Urothelium cell line (cell line): ENCODE data around the gene TMEM209.
A peak's percentile ranks its signal among the peaks of the same experiment; 100 is the strongest.

Experiments used
- DNase-seq: peaks from one replicate; pipeline ENCODE4 v3.0.0; 2011; ENCODE audit warnings: low spot score, mixed read lengths
- FAIRE-seq: peaks from 2 replicates; lab custom pipeline; 2011; peaks lifted over from hg19 to GRCh38; lab: Jason Lieb, UNC

TMEM209 gene

DNA sequence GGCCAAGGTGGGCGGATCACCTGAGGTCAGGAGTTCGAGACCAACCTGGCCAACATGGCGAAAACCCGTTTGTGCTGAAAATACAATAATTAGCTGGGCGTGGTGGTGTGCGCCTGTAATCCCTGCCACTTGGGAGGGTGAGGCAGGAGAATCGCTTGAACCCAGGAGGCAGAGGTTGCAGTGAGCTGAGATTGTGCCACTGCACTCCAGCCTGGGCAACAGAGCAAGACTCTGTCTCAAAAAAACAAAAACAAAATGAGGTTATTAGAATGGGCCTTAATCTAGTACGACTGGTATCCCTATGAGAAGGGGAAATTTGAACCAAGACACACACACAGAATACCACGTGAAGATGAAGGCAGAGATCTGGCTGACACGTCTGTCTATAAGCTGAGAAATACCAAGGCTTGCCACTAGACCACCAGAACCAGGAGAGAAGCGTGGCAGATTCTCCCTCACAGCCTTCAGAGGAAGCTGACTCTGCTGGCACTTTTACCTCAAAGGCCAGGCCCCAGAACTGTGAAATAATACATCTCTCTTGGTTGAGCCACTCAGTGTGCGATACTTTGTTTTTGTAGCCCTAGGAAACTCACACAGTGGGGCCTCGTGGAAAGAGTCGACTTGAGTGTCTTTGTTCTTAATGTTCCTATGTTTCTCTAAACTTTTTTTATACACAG lies 59.6 kb downstream of the TMEM209 start:
- no peak for DNase-seq

DNA sequence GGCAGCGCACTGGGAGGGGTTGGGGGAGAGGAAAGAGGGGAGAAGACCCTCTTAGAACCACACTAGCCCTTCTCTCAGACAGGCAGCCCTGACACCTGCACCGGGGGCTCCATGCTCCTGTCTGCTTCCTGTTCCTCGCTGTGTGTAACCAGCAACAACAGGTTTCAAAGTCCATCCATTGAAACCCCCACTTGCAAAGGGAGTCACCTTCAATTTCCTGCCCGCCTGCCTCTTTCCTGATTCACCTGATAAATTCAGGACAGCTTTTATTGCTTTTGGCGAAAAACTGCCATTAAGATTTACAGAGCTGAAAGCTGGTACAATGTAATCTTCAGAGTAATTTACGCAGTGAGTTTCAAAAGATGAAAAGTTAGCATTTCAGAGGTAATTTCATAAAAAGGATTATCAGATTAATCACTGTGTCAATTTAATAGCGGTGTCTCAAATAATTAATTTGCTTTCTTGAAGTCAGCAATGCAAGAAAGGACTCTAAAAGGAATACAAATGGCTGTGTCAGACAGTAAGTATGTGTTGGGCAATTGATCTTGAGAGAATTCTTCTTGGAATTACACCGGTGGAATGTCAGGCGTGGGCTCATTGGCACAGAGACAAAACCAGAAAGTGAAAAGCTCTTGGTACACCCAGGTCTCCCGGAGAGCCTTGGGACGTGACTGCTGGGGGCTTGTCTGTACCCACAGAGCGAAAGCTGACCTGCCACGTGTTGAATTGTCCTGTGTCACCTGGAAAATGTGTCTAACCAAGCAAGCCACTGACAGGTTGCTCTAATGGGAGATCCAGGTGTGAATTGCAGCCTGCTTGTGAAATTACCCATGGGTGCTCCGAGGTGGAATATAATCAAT lies 60.7 kb downstream of the TMEM209 start:
- no peak for FAIRE-seq
- peak; percentile 46 for DNase-seq

More for the DNA sequence above, 59.6 kb downstream of the TMEM209 start:
- FAIRE-seq: no peak

DNA sequence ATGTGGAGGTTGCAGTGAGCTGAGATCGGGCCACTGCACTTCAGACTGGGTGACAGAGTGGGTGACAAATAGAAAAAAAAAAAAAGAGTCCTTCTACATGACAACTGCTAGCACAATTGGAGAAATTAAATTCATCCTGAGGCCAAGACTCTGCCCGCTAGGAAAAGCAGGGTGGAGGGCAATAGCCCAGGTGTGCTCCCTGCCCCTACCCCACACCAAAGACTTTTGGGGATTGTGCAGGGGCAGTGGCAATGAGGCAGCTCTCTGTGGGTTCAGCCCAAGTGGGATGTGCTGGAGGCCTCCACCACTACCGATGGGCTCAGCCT lies 61.3 kb downstream of the TMEM209 start:
- FAIRE-seq (no peak), DNase-seq (no peak)

DNA sequence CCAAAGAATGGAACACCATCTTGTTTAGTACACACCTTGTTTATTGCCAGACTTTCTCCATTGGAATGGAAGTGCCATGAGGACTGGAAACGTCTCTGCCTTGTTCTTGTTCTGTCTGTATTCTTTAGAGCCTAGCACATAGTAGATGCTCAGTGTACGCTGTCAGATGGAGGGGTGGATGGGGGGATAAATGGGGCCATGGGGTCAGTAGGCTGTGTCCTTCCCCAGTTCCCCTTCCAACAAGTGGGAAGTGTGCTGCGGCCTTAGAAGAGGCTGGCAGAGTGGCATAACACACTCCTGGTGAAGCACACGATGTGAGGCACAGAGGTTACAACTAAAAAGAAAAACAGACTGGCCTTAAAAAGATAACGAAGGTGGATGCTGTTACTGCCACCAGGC lies 61.9 kb downstream of the TMEM209 start:
- FAIRE-seq: no peak
- DNase-seq: no peak

DNA sequence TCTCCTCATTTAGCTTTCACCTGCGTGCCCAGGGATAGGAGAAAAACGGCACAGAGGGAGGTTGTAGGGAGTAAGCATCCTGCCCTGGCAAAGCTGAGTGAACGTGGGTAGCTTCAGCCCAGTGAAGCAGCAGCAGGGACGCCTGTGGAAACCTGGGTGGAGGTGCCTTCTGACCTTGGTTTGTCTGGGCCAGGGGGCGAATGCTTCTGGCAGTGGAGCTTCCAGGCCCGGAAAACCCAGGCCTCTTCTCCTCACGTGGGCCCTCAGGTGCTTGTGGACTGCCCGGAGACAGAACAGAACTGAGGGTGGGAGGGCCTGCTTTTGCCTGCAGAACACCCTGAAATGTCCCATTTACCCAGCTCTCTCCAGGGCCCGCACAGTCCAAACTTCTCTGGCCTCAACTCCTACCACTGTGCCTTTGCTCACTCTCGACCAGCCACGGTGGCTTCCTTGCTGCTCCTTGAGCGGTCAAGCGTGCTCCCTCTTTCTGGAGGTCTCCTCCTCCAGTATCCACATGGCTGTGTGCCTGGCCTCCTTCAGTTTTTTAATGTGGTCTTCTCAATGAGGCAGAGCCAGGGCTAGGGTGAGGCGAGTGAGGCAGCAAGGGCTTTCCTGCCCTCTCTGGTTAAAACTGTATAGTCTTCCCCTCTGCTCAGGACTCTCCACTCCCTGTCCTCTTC lies 62.4 kb downstream of the TMEM209 start:
- FAIRE-seq: no peak
- DNase-seq: no peak

DNA sequence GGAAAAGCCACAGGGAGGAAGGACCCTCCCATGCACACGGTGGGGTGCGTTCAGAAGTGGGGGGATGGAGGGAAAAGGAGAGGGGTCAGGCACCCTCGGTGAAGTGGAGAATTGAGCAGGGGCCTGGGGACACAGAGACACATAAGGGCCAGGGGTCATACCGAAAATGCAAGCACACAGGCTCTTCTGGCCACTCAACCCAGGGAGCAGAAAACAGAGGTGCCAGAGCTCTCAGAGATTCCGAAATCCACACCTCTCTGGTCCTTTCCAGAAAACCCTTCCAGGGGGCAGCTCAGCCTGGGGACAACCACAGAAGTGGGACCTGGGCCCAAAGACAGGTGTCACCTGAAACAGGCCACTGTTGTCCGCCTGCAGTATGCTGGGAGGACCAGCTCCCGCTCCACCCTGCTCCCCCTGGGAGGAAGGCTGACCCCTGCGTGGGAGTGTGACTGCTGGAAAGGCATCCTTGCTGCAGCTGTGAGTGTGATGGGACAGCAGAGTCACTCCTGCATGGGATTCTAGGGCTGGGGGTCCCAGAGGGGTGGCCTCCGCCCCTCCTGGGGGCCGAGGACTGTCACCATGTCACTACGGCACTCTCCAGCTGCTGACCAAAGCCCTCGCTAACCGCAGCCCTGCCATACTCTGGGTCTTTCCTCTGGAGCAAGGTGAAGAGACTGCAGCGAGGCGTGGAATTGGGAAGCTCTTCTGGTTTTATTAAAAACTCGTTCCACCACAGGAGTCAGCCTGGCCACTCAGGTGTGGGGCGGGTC lies 63.1 kb downstream of the TMEM209 start:
- DNase-seq: no peak
- no peak for FAIRE-seq

DNA sequence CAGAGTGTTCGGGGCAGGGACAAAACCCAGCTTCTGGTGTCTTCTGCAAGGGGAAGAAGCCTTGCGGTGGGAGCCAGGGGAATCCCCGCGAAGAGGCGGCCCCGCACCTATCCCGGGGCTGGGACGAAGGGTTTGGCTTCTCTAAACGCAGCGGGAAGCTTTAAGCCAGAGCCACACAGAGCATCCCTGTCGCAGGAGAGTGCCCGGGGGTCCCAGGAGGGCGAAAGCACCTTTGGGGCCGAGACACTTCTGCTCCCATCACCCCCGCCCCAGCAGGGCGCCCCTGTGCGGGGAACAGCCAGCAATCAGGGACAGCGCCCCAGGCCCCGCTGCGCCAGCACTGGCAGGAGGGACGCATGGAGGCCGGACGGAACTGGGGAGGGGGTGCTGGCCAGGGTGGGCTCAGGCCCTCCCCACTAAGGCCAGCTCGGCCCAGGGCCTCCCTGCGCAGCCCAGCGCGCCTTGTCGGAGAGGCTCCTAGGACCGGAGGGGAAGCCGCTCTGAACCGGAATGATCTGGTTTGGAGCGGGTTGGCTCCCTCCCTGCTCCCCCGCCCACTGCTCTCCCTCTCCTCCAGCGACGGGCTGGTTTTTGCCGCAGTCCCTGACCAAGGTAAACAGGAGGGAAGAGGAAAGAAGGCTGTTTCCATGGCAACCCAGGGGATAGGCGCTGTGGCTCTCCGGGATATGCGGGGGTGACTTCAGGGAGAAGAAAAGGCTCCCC lies 63.9 kb downstream of the TMEM209 start:
- no peak for FAIRE-seq

DNA sequence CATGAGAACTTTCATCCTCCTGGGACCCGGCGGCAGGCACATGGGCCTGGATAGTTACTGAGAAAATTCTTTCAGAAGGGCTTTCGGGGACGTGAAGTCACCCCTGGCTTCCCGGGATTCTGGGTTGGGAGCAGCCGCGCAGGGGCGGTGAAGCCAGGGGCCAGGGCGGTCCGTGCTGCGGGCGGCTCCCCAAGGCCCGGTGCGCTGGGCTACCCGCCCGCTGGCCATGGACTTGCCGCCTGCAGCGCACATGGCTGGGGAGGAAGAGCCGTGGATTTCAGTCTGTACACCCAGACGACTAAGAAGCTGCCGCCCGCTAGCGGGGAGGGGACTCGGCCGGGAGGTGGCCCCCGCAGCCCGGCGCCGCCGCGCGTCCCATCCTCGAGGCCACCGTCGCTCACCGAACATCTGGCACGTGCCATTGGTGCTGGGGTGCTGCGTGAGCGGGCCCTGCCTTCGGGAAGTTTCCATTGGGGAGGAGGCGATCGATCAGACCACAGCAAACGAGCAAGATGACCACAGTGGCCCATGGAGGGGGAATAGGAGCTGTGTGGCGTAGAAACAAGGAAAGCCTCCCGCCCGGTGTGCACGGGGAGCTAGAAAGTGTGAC lies 64.5 kb downstream of the TMEM209 start:
- no peak for DNase-seq
- FAIRE-seq: no peak

More for the DNA sequence above, 63.9 kb downstream of the TMEM209 start:
- DNase-seq: no peak

DNA sequence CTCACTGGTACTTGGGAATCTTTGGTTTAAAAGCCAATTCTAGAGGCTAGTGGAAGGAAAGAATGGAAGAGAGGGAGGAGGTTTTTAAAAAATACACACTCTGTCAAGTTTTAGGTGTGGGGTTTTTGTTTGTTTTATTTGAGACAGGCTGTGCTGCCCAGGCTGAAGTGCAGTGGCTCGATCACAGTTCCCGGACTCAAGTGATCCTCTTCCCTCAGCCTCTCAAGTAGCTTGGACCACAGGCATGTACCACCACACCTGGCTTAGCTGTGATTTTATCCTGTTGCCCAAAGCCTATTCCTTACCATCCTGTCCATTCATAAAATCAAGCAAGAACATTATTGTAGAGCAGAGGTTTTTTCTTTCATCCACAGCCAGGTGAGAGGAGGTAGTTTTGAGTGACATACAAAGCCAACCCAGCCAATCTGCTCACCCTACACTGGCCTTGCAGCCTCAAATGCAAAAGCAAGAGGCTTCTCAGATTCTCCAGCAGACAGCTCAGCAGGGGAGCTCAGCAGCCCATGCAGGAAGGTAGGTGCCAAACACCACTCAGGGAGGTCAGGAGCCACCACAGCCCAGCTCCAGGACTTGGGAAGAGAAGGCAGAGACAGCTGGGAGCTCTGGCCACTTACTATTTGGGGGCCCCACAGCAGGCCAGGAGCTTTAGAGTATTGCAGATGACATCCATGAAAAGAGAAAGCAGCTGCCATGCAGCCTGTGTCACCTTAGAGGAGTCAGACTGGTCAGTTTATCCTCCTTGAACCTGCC lies 65.8 kb downstream of the TMEM209 start:
- DNase-seq: no peak
- FAIRE-seq: no peak

DNA sequence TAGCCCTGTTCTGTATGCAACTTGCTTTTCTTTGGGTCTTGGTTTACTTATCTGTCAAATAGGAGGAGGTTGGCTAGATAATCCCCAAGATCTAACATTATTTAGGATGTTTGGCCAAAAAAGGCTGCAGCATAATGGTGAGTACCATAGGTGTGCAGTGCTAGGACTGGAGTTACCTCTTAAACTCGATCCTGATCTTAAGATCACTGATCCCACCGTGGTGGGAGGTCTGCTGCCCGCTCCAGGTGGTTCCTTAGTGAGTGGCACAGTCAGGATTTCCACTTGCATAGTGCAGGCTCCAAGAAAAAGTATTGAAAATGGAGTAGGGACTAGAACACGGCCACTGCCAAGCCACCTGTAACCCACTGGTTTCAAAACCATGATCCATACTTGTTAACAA lies 68.0 kb downstream of the TMEM209 start:
- FAIRE-seq (no peak), DNase-seq (no peak)

DNA sequence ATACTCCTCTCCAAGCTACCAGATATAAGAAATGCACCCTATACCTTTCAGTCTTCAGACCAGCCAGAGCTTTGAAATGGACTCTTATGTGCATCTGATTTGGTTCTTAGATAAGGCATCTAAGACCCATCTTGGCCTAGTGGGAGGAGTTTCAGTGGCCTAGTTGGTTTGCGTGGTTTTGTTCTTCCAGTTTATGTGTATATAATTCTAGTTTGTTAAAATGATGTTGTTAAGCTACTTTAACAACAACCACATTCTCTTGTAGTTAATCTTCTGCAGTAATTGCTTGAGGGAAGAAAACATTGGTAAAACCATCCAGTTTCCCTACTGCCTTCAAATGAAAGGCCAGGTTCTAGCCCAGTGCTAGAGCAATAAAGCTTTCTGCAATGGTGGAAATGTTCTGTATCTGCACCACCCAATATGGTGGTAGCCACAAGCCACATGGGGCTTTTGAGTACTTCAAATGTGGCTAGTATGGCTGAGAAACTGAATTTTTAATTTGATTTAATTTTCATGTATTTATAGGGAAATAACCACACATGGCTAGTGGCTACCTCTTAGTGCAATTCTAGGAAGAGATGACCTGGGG lies 68.5 kb downstream of the TMEM209 start:
- DNase-seq (no peak), FAIRE-seq (no peak)

DNA sequence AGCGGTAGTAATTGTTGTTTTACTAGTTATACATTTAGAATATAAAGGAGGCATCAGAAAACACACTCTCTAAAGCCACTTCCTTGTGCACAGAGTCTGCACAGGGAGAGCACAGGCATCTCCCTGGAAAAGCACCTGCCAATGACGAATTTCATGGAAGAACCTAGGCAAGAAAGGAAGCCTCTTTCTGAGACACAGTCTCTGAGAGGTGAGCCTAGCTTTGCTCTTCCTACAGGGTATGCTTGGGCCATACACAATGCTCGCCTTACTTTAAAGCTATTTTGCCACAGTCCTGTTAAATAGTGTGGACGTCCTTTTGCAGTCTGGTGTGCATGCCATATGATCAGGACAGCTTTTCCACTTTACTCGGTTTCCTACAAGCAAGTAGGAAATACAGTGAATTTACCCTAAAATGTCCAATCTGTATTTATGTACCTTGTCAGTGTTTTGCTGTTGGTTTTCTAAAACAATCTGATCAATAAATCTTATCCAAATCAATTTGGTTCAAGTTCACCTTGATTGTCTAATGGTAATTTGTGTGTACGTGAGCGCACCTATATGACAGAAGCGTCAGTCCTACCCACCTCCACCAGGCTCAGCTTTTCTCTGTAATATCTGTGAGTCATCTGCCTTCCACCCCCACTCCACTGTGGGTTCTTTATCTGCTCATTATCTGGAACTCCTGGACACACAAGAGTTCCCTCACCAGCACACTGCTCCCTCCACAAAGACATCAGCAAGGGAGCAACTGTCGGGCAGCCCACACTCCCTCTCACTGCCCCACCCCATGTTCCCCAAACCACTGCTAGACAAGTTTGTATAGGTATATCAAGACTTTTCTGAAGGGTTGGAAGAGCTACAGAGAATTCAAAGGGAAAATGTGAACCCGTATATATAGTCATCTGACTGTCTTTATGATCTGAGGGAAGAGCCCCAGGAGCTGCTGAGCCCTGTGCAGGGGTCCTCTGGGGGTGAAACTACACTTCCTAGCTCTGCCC lies 69.7 kb downstream of the TMEM209 start:
- no peak for DNase-seq
- FAIRE-seq: no peak

DNA sequence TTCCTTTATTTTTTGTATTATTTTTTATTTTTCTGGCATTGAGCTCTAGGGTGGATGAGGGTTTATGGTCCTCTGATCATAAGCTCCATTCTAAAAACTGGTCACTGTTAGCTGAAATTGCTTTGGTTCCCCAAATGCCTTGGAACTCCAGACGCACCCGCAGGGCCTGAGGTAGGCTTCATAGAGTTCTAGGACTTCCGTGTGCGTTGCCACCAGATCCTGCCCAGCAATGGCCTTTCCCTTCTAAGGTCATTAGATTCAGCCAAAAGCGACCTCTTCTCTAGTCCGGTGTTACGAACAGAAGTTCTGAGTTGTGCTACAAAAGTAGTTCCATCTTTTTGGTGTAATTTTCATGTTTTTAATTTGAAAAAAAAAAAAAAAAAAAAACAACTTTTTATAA lies 70.5 kb downstream of the TMEM209 start:
- FAIRE-seq (no peak), DNase-seq (no peak)

DNA sequence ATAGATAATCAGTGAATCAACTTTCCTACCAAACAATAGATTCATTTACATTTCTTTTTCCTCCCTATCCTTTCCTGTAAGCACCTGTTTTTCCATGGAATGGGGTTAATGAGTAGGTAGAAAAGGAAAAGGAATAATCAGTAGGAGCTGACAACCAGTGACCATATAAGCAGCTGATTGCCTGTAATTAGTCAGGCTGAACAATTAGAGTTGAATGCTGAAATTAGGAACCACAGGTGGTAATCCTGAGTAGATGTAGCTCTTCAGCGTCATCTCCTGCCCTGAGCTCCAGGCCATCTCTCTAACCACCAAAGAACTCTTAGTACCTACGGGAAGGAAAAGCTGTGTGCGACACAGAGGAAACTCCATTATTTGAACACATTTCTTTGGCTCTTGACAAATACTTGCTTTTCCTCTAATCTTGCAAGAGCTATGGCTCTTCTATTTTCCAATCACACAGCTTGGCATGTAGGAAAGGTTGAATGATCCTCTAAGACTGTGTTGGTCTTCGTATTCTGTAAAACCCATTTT lies 71.0 kb downstream of the TMEM209 start:
- FAIRE-seq (no peak), DNase-seq (no peak)

DNA sequence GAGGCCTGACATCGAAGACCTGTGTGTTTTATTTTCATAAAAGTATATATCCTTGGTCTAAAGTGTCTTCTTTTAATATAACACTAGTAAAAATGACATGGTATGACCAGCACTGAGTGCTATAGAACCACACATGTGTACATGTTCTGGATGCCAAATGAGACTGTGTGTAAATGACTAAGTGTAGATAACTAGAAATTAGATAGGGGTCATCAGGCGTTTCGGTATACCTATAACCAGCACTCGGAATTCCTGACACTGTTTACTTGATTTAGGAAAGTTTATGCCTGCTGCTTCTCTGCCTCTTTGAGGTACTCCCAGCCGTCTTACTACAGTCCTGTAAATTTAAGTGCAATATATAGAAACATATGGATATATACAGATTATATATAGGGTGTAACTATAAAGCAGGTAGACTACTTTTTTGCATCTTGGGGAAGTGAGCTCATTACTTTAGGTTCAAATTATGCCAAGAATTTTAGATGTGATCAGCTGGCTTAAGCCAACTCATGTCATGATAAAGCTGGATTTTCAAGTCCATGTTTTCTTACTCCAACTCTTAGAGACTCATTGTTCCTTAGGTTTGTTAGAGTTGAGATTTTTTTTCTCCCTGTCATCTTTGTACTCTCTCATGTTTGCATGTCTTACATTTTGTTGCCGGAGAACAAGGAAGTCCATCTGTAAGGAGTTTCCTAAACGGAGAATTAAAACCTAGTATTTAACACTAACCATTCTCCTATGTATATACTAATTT lies 72.0 kb downstream of the TMEM209 start:
- no peak for DNase-seq
- FAIRE-seq: no peak

DNA sequence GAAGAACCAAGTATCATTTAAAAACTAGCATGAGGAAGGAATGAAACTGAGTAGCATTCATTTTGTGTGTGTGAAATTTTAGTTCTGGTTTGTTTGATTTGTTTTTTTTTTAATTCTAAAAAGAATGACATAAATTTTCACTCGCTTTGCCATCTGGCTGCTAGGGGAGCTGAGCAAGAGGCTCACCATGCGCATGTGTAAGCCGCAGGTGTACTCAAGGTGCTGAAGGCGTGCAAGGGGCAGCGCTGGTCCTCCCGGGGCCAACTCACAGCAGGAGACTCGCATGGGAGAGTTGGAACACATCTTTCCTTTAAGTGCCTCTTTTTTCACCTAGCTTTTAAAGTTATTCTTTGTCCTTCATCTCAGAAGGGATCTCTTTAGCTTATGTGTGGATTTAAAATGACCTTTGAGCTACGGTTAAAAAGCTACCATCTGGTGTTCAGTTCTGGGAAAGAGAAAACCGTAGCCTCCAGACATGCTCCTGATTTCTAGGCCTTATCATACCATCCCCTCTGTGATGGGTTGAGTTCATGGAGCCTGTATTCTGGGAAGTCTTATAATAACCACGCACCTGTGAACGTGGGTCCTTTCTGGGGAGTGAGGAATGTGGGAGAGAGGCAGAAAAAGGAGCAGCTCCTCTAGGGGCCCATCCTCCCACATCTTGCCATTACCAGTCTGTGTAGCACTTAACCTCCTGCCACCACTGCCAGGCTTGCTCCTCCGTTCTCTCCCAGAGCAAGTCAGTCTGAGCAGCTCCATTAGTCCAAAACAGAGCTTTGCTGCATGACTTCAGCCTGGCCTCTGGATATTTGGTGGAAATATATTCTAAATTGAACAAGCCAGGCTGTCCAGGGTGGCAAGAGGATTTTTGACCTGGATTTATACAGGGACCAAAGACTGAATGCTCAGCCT lies 73.0 kb downstream of the TMEM209 start:
- DNase-seq: no peak
- no peak for FAIRE-seq
